ENCODE measurements around the gene PNPLA2.

Gene PNPLA2

DNA sequence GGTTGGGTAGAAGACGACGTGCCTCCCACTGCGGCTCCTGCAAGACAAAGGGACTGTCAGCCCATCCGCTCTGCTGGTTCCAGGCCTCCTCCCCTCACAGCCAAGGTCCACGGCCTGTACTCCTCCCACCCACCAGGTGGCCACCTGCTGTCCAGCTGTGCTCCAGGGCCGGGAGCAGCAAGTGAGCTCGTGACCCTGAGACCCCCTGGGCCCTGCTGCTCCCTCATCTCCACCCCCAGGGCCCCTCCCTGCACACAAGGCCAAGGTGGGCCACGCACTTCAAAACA lies 51.4 kb downstream of the PNPLA2 start:
- no peak for DNase-seq (ENCODE audit: extremely low spot score)
- TF ChIP-seq FOXM1 (IDR thresholded peaks at IDR 0.05; ENCODE audit: borderline replicate concordance) (no peak), ELF4 (IDR thresholded peaks at IDR 0.05) (no peak), PKNOX1 (IDR thresholded peaks at IDR 0.05) (no peak), BHLHE40 (IDR thresholded peaks at IDR 0.05; ENCODE audit: borderline replicate concordance) (no peak), ARNT (IDR thresholded peaks at IDR 0.05) (no peak)
- ChIA-PET CTCF (no interaction called here), POLR2A (no interaction called here)

- ChIA-PET CTCF (no interaction called here), POLR2A (no interaction called here)
- TF ChIP-seq ELF4 (IDR thresholded peaks at IDR 0.05) (no peak), PKNOX1 (IDR thresholded peaks at IDR 0.05) (no peak), SUZ12 (IDR thresholded peaks at IDR 0.05) (no peak), NFRKB (IDR thresholded peaks at IDR 0.05) (no peak), FOXK2 (IDR thresholded peaks at IDR 0.05) (no peak), ARNT (IDR thresholded peaks at IDR 0.05) (no peak), CTBP1 (IDR thresholded peaks at IDR 0.05; ENCODE audit: borderline replicate concordance) (no peak), SP1 (IDR thresholded peaks at IDR 0.05) (no peak), FOXA1 (IDR thresholded peaks at IDR 0.05) (no peak), TARDBP (IDR thresholded peaks at IDR 0.05) (no peak), FOXM1 (IDR thresholded peaks at IDR 0.05; ENCODE audit: borderline replicate concordance) (no peak), ZNF384 (IDR thresholded peaks at IDR 0.05) (no peak), BHLHE40 (IDR thresholded peaks at IDR 0.05; ENCODE audit: borderline replicate concordance) (no peak), LEF1 (IDR thresholded peaks at IDR 0.05; ENCODE audit: borderline replicate concordance) (no peak)
- no peak for DNase-seq (ENCODE audit: extremely low spot score)
These were observed 51.7 kb downstream of the PNPLA2 start for GRCh38 chr11:870418-870817.

DNA sequence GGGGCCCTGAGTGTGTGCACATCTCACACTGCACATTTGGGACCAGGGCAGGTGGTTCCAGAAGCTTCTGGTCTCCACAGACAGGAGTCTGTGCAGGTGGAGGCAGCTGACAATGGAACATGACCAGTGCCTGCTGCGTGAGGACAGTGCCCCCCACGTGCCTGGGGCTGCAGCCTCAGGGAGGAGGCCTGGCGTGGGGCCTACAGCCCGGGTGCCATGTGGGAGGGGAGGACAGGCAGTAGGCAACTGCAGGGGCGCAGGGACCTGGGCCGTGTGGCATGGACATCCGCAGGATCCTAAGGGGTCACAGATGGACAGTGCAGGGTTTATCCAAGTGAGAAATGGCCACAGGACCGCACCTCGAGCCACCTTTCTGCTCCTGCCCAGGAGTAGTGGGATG lies 52.8 kb downstream of the PNPLA2 start:
- ChIA-PET CTCF (no interaction called here), POLR2A (no interaction called here)
- no peak for DNase-seq (ENCODE audit: extremely low spot score)
- TF ChIP-seq NFRKB (IDR thresholded peaks at IDR 0.05): no peak
- TF ChIP-seq ARNT (IDR thresholded peaks at IDR 0.05): no peak
- TF ChIP-seq TARDBP (IDR thresholded peaks at IDR 0.05): no peak

- ChIA-PET CTCF (no interaction called here), POLR2A (no interaction called here)
- no peak for DNase-seq (ENCODE audit: extremely low spot score)
- no peak for TF ChIP-seq FOXK2 (IDR thresholded peaks at IDR 0.05)
- TF ChIP-seq LEF1 (IDR thresholded peaks at IDR 0.05; ENCODE audit: borderline replicate concordance): no peak
- TF ChIP-seq ELF4 (IDR thresholded peaks at IDR 0.05): no peak
- TF ChIP-seq PKNOX1 (IDR thresholded peaks at IDR 0.05): no peak
- TF ChIP-seq TARDBP (IDR thresholded peaks at IDR 0.05): no peak
- TF ChIP-seq L3MBTL2 (conservative IDR thresholded peaks at IDR 0.05): no peak
- TF ChIP-seq HDGF (IDR thresholded peaks at IDR 0.05; ENCODE audit: borderline replicate concordance): no peak
- TF ChIP-seq ARNT (IDR thresholded peaks at IDR 0.05): no peak
- TF ChIP-seq NFRKB (IDR thresholded peaks at IDR 0.05): no peak
- no peak for TF ChIP-seq SUZ12 (IDR thresholded peaks at IDR 0.05)
- no peak for TF ChIP-seq FOXM1 (IDR thresholded peaks at IDR 0.05; ENCODE audit: borderline replicate concordance)
- no peak for TF ChIP-seq FOXA1 (IDR thresholded peaks at IDR 0.05)
- TF ChIP-seq ZNF384 (IDR thresholded peaks at IDR 0.05): no peak
- no peak for TF ChIP-seq SP1 (IDR thresholded peaks at IDR 0.05)
- no peak for TF ChIP-seq BHLHE40 (IDR thresholded peaks at IDR 0.05; ENCODE audit: borderline replicate concordance)
- TF ChIP-seq CTBP1 (IDR thresholded peaks at IDR 0.05; ENCODE audit: borderline replicate concordance): no peak
These were observed 54.1 kb downstream of the PNPLA2 start for GRCh38 chr11:872799-873198.

DNA sequence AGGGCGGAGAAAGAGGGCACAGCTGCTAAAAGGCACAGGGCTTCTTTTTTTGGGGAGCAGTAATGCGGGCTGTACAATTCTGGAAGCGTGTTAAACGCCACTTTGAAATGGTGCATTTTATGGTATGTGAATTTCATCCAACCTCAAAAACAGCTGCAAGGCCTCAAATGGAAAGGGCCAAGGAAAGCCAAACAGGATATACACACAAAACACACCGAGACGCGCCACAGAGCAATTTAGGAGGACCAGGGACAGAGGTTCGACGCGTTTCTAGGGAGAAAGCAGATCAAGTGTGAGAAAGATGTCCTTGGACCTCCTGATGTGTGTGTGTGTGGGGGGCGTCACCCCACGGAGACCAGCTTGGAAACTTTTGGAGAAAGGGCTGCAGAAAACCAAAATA lies 55.0 kb downstream of the PNPLA2 start:
- CTCF ChIA-PET: no interaction called here
- no peak for DNase-seq (ENCODE audit: extremely low spot score)
- TF ChIP-seq FOXK2 (IDR thresholded peaks at IDR 0.05) (no peak), LEF1 (IDR thresholded peaks at IDR 0.05; ENCODE audit: borderline replicate concordance) (no peak), ELF4 (IDR thresholded peaks at IDR 0.05) (no peak), PKNOX1 (IDR thresholded peaks at IDR 0.05) (no peak), SP1 (IDR thresholded peaks at IDR 0.05) (no peak), L3MBTL2 (conservative IDR thresholded peaks at IDR 0.05) (no peak), ZNF384 (IDR thresholded peaks at IDR 0.05) (no peak)
- POLR2A ChIA-PET: no interaction called here
